DOHH2 (cell line): ENCODE measurements around the gene JMJD8.

Experiments
- H3F3A ChIP-seq: fragments of 200-600 bp; sonication (generic), shearing (Covaris generic); 2 replicates; pipeline ENCODE4 v1.6.0; 2016; ENCODE audit warnings: antibody characterized with exemption, mild to moderate bottlenecking; ENCODE audit not compliant: control insufficient read depth, insufficient read depth
- H3K27ac ChIP-seq: fragments of 200-600 bp; sonication (generic); 2 replicates; pipeline ENCODE4 v1.5.1; 2014; ENCODE audit warnings: low read depth, mild to moderate bottlenecking, low read length, moderate library complexity
- H3K27me3 ChIP-seq: fragments of 200-600 bp; sonication (generic); 2 replicates; pipeline ENCODE4 v1.6.1; 2014; ENCODE audit warnings: mild to moderate bottlenecking, low read length, mixed read lengths; ENCODE audit not compliant: control insufficient read depth
- H3K36me3 ChIP-seq: fragments of 200-600 bp; sonication (generic); 2 replicates; pipeline ENCODE4 v1.6.1; 2014; ENCODE audit warnings: mild to moderate bottlenecking, low read length, moderate library complexity, mixed read lengths; ENCODE audit not compliant: control insufficient read depth
- H3K4me1 ChIP-seq: fragments of 200-600 bp; sonication (generic); 2 replicates; pipeline ENCODE4 v1.6.1; 2014; ENCODE audit warnings: mild to moderate bottlenecking, low read length, mixed read lengths; ENCODE audit not compliant: control insufficient read depth
- H3K4me2 ChIP-seq: fragments of 200-600 bp; sonication (generic); 2 replicates; pipeline ENCODE4 v1.6.0; 2014; ENCODE audit warnings: mild to moderate bottlenecking, low read length, moderate library complexity
- H3K4me3 ChIP-seq: fragments of 200-600 bp; sonication (generic); 2 replicates; pipeline ENCODE4 v1.5.1; 2014; ENCODE audit warnings: mild to moderate bottlenecking, low read length, mixed read lengths
- H3K79me2 ChIP-seq: fragments of 200-600 bp; sonication (generic); 2 replicates; pipeline ENCODE4 v1.6.1; 2014; ENCODE audit warnings: mild to moderate bottlenecking, low read length, mixed read lengths; ENCODE audit not compliant: control insufficient read depth
- H3K9me2 ChIP-seq: fragments of 200-600 bp; sonication (generic); replicated peaks from 2 replicates; pipeline ENCODE4 v1.6.1; 2014; ENCODE audit warnings: mild to moderate bottlenecking, low read length, mixed read lengths; ENCODE audit not compliant: control insufficient read depth
- H3K9me3 ChIP-seq: fragments of 200-600 bp; sonication (generic); 2 replicates; pipeline ENCODE4 v1.6.1; 2014; ENCODE audit warnings: antibody characterized with exemption, low read length, mixed read lengths; ENCODE audit not compliant: control insufficient read depth, insufficient read depth
- H4K20me1 ChIP-seq: fragments of 200-600 bp; sonication (generic); 2 replicates; pipeline ENCODE4 v1.6.0; 2014; ENCODE audit warnings: low read depth, mild to moderate bottlenecking, antibody characterized with exemption, low read length, moderate library complexity; ENCODE audit not compliant: control insufficient read depth, insufficient read depth
- EZH2phosphoT487 ChIP-seq: fragments of 200-600 bp; sonication (generic); IDR thresholded peaks from 2 replicates; pipeline ENCODE4 v1.6.1; 2017; ENCODE audit warnings: borderline replicate concordance, mild to moderate bottlenecking, antibody characterized with exemption, low read length, moderate library complexity, mixed read lengths
- TF ChIP-seq, protein P1 (sequence below): fragments of 200-600 bp; sonication (generic); IDR thresholded peaks from one replicate; pipeline ENCODE4 v1.5.1; 2014; ENCODE audit warnings: antibody characterized with exemption, mild to moderate bottlenecking, low read depth, low read length; ENCODE audit not compliant: poor library complexity, severe bottlenecking

Gene JMJD8

DNA sequence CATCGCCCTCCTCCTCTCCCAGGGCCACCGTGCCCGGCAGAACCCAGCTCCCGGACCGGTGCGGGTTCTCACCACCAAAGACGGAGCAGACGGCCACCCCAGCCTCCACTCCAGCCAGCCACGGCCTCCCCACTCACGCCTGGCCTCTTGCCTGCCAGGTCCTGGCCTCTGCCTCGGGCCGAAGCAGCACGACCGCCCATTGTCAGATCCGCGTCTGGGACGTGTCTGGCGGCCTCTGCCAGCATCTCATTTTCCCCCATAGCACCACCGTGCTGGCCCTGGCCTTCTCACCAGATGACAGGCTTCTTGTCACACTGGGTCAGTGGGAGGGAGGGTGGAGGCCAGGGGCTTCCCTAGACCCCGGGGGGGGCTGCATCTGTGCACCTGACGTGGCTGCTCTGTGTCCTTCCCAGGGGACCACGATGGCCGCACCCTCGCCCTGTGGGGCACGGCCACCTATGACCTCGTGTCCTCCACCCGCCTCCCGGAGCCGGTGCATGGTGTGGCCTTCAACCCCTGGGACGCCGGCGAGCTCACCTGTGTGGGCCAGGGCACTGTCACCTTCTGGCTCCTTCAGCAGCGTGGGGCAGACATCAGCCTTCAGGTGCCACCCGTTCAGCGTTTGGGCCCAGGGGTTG, 22.8 kb downstream of the JMJD8 start:
- Histone ChIP-seq H4K20me1 (no peaks in the 10 kb centered on the region), H3K79me2 (no peaks in the 10 kb centered on the region), H3K27me3 (no peaks in the 10 kb centered on the region), H3F3A (no peaks in the 10 kb centered on the region), H3K4me1 (peaks cover 12% of the 10 kb centered on the region), H3K9me2 (no peaks in the 10 kb centered on the region), H3K27ac (no peak overlapping the region), H3K36me3 (peaks cover 64% of the 10 kb centered on the region), H3K4me2 (peak overlapping the region; percentile 38; the same call in 1 of the 2 replicates), H3K9me3 (no peaks in the 10 kb centered on the region), H3K4me3 (peak overlapping the region; percentile 30; the same call in 1 of the 2 replicates)
- TF ChIP-seq EZH2phosphoT487: no peak
- TF ChIP-seq, protein P1, sequence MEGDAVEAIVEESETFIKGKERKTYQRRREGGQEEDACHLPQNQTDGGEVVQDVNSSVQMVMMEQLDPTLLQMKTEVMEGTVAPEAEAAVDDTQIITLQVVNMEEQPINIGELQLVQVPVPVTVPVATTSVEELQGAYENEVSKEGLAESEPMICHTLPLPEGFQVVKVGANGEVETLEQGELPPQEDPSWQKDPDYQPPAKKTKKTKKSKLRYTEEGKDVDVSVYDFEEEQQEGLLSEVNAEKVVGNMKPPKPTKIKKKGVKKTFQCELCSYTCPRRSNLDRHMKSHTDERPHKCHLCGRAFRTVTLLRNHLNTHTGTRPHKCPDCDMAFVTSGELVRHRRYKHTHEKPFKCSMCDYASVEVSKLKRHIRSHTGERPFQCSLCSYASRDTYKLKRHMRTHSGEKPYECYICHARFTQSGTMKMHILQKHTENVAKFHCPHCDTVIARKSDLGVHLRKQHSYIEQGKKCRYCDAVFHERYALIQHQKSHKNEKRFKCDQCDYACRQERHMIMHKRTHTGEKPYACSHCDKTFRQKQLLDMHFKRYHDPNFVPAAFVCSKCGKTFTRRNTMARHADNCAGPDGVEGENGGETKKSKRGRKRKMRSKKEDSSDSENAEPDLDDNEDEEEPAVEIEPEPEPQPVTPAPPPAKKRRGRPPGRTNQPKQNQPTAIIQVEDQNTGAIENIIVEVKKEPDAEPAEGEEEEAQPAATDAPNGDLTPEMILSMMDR: peak; percentile 27

DNA sequence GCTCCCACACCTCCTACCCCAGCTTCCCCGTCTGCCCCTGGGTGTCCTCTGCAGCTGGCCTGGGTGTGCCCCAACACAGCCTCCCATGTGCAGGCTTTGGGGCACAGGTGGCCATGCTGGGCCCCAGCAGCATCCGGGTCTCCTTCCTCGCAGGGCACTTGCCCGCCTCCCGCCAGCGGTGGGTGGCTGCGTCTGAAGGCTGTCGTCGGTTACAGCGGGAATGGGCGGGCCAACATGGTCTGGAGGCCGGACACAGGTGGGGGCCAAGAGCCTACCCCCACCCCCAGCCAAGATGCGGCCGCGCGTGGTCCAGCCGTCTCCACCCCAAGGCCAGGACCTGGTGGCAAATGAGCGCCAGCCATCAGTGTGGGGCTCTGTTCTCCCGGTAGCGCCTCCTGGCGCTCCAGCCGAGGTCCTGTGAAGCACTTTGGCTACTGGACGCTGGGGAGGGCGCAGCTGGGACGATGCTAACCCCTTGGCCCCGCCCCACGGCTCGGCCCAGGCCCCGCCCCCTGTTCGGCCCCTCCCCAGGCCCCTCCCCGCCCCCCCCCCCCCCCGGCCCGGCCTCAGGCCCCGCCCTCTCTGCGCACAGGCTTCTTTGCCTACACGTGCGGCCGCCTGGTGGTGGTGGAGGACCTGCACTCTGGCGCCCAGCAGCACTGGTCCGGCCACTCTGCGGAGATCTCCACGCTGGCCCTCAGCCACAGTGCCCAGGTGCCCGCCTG, 23.5 kb downstream of the JMJD8 start:
- H3K4me3 ChIP-seq: peak overlapping the region; percentile 30; the same call in 1 of the 2 replicates
- no peaks in the 10 kb centered on the region for H3F3A ChIP-seq
- no peak for TF ChIP-seq EZH2phosphoT487
- TF ChIP-seq, protein P1: peak; percentile 33
- no peaks in the 10 kb centered on the region for H3K9me3 ChIP-seq
- peak overlapping the region; percentile 43 for H3K4me2 ChIP-seq
- H3K79me2 ChIP-seq: no peaks in the 10 kb centered on the region
- H3K27me3 ChIP-seq: no peaks in the 10 kb centered on the region
- H3K27ac ChIP-seq: no peak overlapping the region
- H3K36me3 ChIP-seq: peaks cover 64% of the 10 kb centered on the region
- H3K4me1 ChIP-seq: peaks cover 12% of the 10 kb centered on the region
- no peaks in the 10 kb centered on the region for H4K20me1 ChIP-seq
- H3K9me2 ChIP-seq: no peaks in the 10 kb centered on the region

DNA sequence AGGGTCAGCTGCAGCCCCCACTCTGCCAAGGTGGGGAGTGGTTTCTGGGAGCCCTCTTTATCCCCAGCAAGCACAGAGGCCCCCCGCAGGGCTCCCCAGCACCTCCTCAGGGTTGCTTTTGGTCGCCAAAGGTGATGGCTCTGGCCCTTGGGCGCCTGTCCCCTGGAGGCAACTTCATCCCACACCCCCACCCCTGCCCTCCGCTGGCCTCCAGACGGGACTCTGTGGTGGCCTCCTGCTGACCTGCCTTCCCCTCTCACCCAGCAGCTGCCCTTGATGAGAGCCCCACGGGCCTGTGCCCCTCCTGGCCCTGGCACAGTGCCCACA, 24.0 kb downstream of the JMJD8 start:
- H3K36me3 ChIP-seq: peaks cover 68% of the 10 kb centered on the region
- no peaks in the 10 kb centered on the region for H3K79me2 ChIP-seq
- TF ChIP-seq, protein P1: no peak
- no peak for TF ChIP-seq EZH2phosphoT487
- peaks cover 12% of the 10 kb centered on the region for H3K4me1 ChIP-seq
- no peaks in the 10 kb centered on the region for H3K9me2 ChIP-seq
- peak overlapping the region; percentile 43; the same call in 1 of the 2 replicates for H3K4me2 ChIP-seq
- H3K27me3 ChIP-seq: no peaks in the 10 kb centered on the region
- no peaks in the 10 kb centered on the region for H3F3A ChIP-seq
- H4K20me1 ChIP-seq: no peaks in the 10 kb centered on the region
- no peak overlapping the region for H3K27ac ChIP-seq
- no peaks in the 10 kb centered on the region for H3K9me3 ChIP-seq
- no peak overlapping the region for H3K4me3 ChIP-seq
